Right lung (tissue), 10 donors: ENCODE results near the gene TIMM50. TPM values are rescaled to one million over a fixed set of nuclear protein-coding genes. Genes with fewer than 3 reads are reported as not detected.
"Not testable (repeated sequence)": the region's sequence is repeated elsewhere in the genome, so short reads cannot be mapped to it uniquely, and the experiment has no call there.

Experiments used
- DNase-seq, 2 donors: peaks; one replicate each; pipeline ENCODE4 v3.0.0-alpha.2; 2013
- long read RNA-seq, 8 donors: transcript quantifications; one replicate each; lab custom pipeline, GENCODE V29; 2026
- polyA plus RNA-seq, 5 donors: library from polyadenylated mRNA; unstranded; fragments of 120-200 nt; gene quantifications; one replicate each; pipeline versions ENCODE4 v1.2.1 to v1.2.3, GENCODE V29; 2013; ENCODE audit warnings: inconsistent platforms in 1 of 5, low replicate concordance in 1 of 5; ENCODE audit not compliant: insufficient read length in 5 of 5, insufficient read depth in 1 of 5

TIMM50 gene
- 10 to 100 TPM; 57.7 to 81.3 (median 69.1) TPM for polyA plus RNA-seq
- long read RNA-seq, donor 1, transcript TIMM50-205 (1 exons, 2,274 nt) = minor isoform, 18 of 59 reads
- long read RNA-seq, donor 1, transcript TIMM50-201 (11 exons, 1,612 nt) = major isoform, 21 of 59 reads
- long read RNA-seq, donor 1, partial matches to known transcripts = 12 of 59 reads
- long read RNA-seq, donor 1, other reads (novel, unspliced or antisense) = 0 of 59 reads
- long read RNA-seq, donor 2, transcript TIMM50-201 (11 exons, 1,612 nt) = major isoform, 13 of 24 reads
- long read RNA-seq, donor 2, transcript TIMM50-205 (1 exons, 2,274 nt) = minor isoform, 9 of 24 reads
- long read RNA-seq, donor 2, partial matches to known transcripts = 0 of 24 reads
- long read RNA-seq, donor 2, other reads (novel, unspliced or antisense) = 0 of 24 reads
- long read RNA-seq, donor 3, transcript TIMM50-205 (1 exons, 2,274 nt) = minor isoform, 16 of 50 reads
- long read RNA-seq, donor 3, transcript TIMM50-201 (11 exons, 1,612 nt) = major isoform, 27 of 50 reads
- long read RNA-seq, donor 3, partial matches to known transcripts = 0 of 50 reads
- long read RNA-seq, donor 3, other reads (novel, unspliced or antisense) = 0 of 50 reads
- long read RNA-seq, donor 4, transcript TIMM50-205 (1 exons, 2,274 nt) = major isoform, 20 of 38 reads
- long read RNA-seq, donor 4, transcript TIMM50-201 (11 exons, 1,612 nt) = minor isoform, 12 of 38 reads
- long read RNA-seq, donor 4, partial matches to known transcripts = 0 of 38 reads
- long read RNA-seq, donor 4, other reads (novel, unspliced or antisense) = 0 of 38 reads
- long read RNA-seq, donor 5, transcript TIMM50-205 (1 exons, 2,274 nt) = minor isoform, 16 of 43 reads
- long read RNA-seq, donor 5, transcript TIMM50-201 (11 exons, 1,612 nt) = major isoform, 21 of 43 reads
- long read RNA-seq, donor 5, partial matches to known transcripts = 0 of 43 reads
- long read RNA-seq, donor 5, other reads (novel, unspliced or antisense) = 0 of 43 reads
- long read RNA-seq, donor 6, transcript TIMM50-205 (1 exons, 2,274 nt) = major isoform, 17 of 36 reads
- long read RNA-seq, donor 6, transcript TIMM50-201 (11 exons, 1,612 nt) = minor isoform, 11 of 36 reads
- long read RNA-seq, donor 6, partial matches to known transcripts = 6 of 36 reads
- long read RNA-seq, donor 6, other reads (novel, unspliced or antisense) = 0 of 36 reads
- long read RNA-seq, donor 7, transcript TIMM50-201 (11 exons, 1,612 nt) = minor isoform, 16 of 40 reads
- long read RNA-seq, donor 7, transcript TIMM50-205 (1 exons, 2,274 nt) = major isoform, 22 of 40 reads
- long read RNA-seq, donor 7, partial matches to known transcripts = 0 of 40 reads
- long read RNA-seq, donor 7, other reads (novel, unspliced or antisense) = 0 of 40 reads
- long read RNA-seq, donor 8, transcript TIMM50-205 (1 exons, 2,274 nt) = minor isoform, 10 of 25 reads
- long read RNA-seq, donor 8, transcript TIMM50-201 (11 exons, 1,612 nt) = major isoform, 13 of 25 reads
- long read RNA-seq, donor 8, partial matches to known transcripts = 0 of 25 reads
- long read RNA-seq, donor 8, other reads (novel, unspliced or antisense) = 0 of 25 reads

- peak; percentile 93 to 94 for DNase-seq
Observed at GRCh38 chr19:39480337-39481228, at the start of gene TIMM50. TIMM50 (plus strand) TSS chr19:39480838; CDS start chr19:39480854, 16 bp downstream.

GRCh38 chr19:39432677-39433025 is 48.0 kb upstream of the TIMM50 start:
- DNase-seq = no peak

- no peak for DNase-seq
Observed at GRCh38 chr19:39433480-39434079, 47.1 kb upstream of the TIMM50 start.

- no peak for DNase-seq
Observed at GRCh38 chr19:39434123-39435076, 46.2 kb upstream of the TIMM50 start.

GRCh38 chr19:39435499-39436349 is 44.9 kb upstream of the TIMM50 start, which contains the start of gene RPS16:
RPS16 (minus strand) TSS chr19:39435949; CDS start chr19:39435895, 54 bp downstream.
- peak; percentile 96 to 97 for DNase-seq

- DNase-seq = no peak
Observed at GRCh38 chr19:39436350-39436716, 44.3 kb upstream of the TIMM50 start.

GRCh38 chr19:39438270-39438934 is 42.2 kb upstream of the TIMM50 start:
- DNase-seq = no peak

GRCh38 chr19:39444598-39445195 is 35.9 kb upstream of the TIMM50 start:
- DNase-seq = no peak

GRCh38 chr19:39445196-39446111 is 35.2 kb upstream of the TIMM50 start, which contains the start of gene SUPT5H:
SUPT5H (plus strand) TSS chr19:39445582; CDS start chr19:39445891, 309 bp downstream.
- DNase-seq = peak; percentile 95 to 97

- no peak for DNase-seq
Observed at GRCh38 chr19:39446365-39447084, 34.1 kb upstream of the TIMM50 start.

- DNase-seq = no peak
Observed at GRCh38 chr19:39448271-39448670, 32.4 kb upstream of the TIMM50 start.

- DNase-seq = no peak
Observed at GRCh38 chr19:39449116-39449797, 31.4 kb upstream of the TIMM50 start.

GRCh38 chr19:39451257-39451656 is 29.4 kb upstream of the TIMM50 start:
- DNase-seq = not testable (repeated sequence)

- no peak for DNase-seq
Observed at GRCh38 chr19:39463403-39463802, 17.2 kb upstream of the TIMM50 start.
